Karpas-422 (cell line): ENCODE measurements around the gene EXOSC5. TPM values are rescaled to one million over a fixed set of nuclear protein-coding genes. Genes with fewer than 3 reads are reported as not detected.

ENCODE experiments used
- DNase-seq: peaks from one replicate; pipeline ENCODE4 v3.0.0-alpha.2; 2015
- H2AFZ ChIP-seq: fragments of 200-600 bp; sonication (generic); 2 replicates; pipeline ENCODE4 v1.6.1; 2014; ENCODE audit warnings: antibody characterized with exemption, low read length, mixed read lengths
- H3K27ac ChIP-seq: fragments of 200-600 bp; sonication (generic); 2 replicates; pipeline ENCODE4 v1.5.1; 2014; ENCODE audit warnings: mild to moderate bottlenecking, low read length, moderate library complexity
- H3K27me3 ChIP-seq: fragments of 200-600 bp; sonication (generic); 2 replicates; pipeline ENCODE4 v1.6.1; 2014; ENCODE audit warnings: low read length, mixed read lengths
- H3K36me3 ChIP-seq: fragments of 200-600 bp; sonication (generic); 2 replicates; pipeline ENCODE4 v1.6.1; 2014; ENCODE audit warnings: low read length, mixed read lengths; ENCODE audit not compliant: insufficient read depth
- H3K4me1 ChIP-seq: fragments of 200-600 bp; sonication (generic); 2 replicates; pipeline ENCODE4 v1.6.1; 2014; ENCODE audit warnings: mild to moderate bottlenecking, low read length, mixed read lengths
- H3K4me2 ChIP-seq: fragments of 200-600 bp; sonication (generic); 2 replicates; pipeline ENCODE4 v1.6.1; 2014; ENCODE audit warnings: low read length, low read depth, mild to moderate bottlenecking; ENCODE audit not compliant: poor library complexity, severe bottlenecking
- H3K4me3 ChIP-seq: fragments of 200-600 bp; sonication (generic); 2 replicates; pipeline ENCODE4 v1.5.1; 2014; ENCODE audit warnings: mild to moderate bottlenecking, antibody characterized with exemption, low read length, mixed read lengths
- H3K79me2 ChIP-seq: fragments of 200-600 bp; sonication (generic); 2 replicates; pipeline ENCODE4 v1.6.1; 2014; ENCODE audit warnings: mild to moderate bottlenecking, low read length, mixed read lengths
- H3K9ac ChIP-seq: fragments of 200-600 bp; sonication (generic); 2 replicates; pipeline ENCODE4 v1.6.0; 2014; ENCODE audit warnings: low read length
- H3K9me2 ChIP-seq: fragments of 200-600 bp; sonication (generic), shearing (Covaris generic); replicated peaks from 2 replicates; pipeline ENCODE4 v1.6.0; 2014; ENCODE audit warnings: mild to moderate bottlenecking, low read length, moderate library complexity; ENCODE audit not compliant: insufficient read depth
- H3K9me3 ChIP-seq: fragments of 300-700, 200-600 bp; sonication (generic); 2 replicates; pipeline ENCODE4 v1.6.1; 2014; ENCODE audit warnings: low read length, mixed read lengths
- H4K20me1 ChIP-seq: fragments of 200-600 bp; sonication (generic); 2 replicates; pipeline ENCODE4 v1.6.1; 2014; ENCODE audit warnings: mild to moderate bottlenecking, antibody characterized with exemption, low read length, low read depth; ENCODE audit not compliant: insufficient read depth
- total RNA-seq: library from RNA; depleted of rRNA; stranded (reverse); fragments of >200 nt; shearing (Covaris generic); gene quantifications from 2 replicates; pipeline ENCODE4 v1.2.3, GENCODE V29; 2014; ENCODE audit warnings: low replicate concordance

EXOSC5 gene
- total RNA-seq, 1 experiment from 2014 or later: 74.7 TPM

DNA sequence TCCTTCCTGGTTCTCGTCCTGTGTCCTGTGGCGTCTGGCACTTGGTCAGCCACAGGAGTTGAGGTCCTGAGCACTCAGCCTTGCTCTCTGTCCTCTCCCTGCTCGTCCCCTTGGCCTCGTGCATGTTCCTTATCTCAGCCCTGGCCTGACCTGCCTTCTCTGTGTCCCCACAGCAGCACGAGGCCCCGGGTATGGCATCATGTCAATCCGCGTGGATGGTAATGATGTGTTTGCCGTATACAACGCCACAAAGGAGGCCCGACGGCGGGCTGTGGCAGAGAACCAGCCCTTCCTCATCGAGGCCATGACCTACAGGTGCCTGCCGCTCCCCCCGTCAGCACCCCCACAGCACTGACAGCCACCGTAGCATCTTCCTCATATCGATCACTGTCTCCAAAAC lies 25.3 kb upstream of the EXOSC5 start:
- no peaks in the 10 kb centered on the region for H3K36me3 ChIP-seq

DNA sequence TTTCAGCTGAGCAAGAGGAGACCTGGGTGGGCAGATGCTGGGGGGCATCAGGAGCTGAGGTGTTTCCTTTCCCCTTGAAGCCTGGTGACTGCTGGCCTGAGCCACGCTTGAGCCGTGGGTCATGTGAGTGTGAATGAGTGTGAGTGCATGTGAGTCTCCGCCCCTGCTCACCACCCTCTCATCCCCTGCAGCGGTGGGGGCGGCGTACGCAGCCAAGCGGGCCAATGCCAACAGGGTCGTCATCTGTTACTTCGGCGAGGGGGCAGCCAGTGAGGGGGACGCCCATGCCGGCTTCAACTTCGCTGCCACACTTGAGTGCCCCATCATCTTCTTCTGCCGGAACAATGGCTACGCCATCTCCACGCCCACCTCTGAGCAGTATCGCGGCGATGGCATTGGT lies 24.8 kb upstream of the EXOSC5 start:
- Histone ChIP-seq H3K4me1 (no peaks in the 10 kb centered on the region), H3K4me3 (no peak overlapping the region), H3K79me2 (no peaks in the 10 kb centered on the region), H4K20me1 (no peaks in the 10 kb centered on the region), H3K9me2 (no peaks in the 10 kb centered on the region), H3K27me3 (no peaks in the 10 kb centered on the region), H3K9ac (no peak overlapping the region), H3K36me3 (no peaks in the 10 kb centered on the region), H3K9me3 (no peaks in the 10 kb centered on the region), H3K4me2 (no peak overlapping the region), H3K27ac (no peak overlapping the region), H2AFZ (no peak overlapping the region)
- DNase-seq: no peak

More for the DNA sequence above, 25.3 kb upstream of the EXOSC5 start:
- Histone ChIP-seq H4K20me1 (no peaks in the 10 kb centered on the region), H3K9ac (no peak overlapping the region), H3K27me3 (no peaks in the 10 kb centered on the region), H2AFZ (no peak overlapping the region), H3K27ac (no peak overlapping the region), H3K9me3 (no peaks in the 10 kb centered on the region), H3K4me3 (no peak overlapping the region), H3K79me2 (no peaks in the 10 kb centered on the region), H3K4me2 (no peak overlapping the region), H3K9me2 (no peaks in the 10 kb centered on the region), H3K4me1 (no peaks in the 10 kb centered on the region; the same call in 1 of the 2 replicates)
- DNase-seq: no peak

DNA sequence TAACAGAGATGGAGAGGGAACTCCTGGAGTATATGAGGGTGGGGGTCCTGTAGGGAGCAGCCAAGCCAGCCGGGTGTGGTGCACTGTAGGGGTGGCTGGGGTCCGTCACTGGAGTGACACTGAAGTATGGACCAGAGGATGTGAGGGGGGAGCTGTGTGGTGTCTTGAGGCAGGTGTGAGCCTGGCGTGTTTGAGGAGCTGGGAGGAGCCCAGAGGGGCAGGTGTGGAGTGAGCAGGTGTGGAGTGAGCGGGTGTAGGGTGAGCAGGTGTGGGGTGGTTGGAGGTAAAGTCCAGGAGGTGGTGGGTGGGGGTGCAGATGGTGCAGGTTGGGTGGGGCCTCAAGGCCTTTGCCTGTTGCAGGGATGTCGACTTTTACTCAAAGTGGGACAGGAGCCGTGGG lies 24.2 kb upstream of the EXOSC5 start:
- Histone ChIP-seq H3K27ac (no peak overlapping the region), H3K79me2 (no peaks in the 10 kb centered on the region), H3K9me2 (no peaks in the 10 kb centered on the region), H3K4me2 (no peak overlapping the region), H3K4me1 (no peaks in the 10 kb centered on the region), H4K20me1 (no peaks in the 10 kb centered on the region), H3K36me3 (no peaks in the 10 kb centered on the region), H2AFZ (no peak overlapping the region), H3K4me3 (no peak overlapping the region), H3K9me3 (no peaks in the 10 kb centered on the region), H3K9ac (no peak overlapping the region), H3K27me3 (no peaks in the 10 kb centered on the region)
- no peak for DNase-seq

DNA sequence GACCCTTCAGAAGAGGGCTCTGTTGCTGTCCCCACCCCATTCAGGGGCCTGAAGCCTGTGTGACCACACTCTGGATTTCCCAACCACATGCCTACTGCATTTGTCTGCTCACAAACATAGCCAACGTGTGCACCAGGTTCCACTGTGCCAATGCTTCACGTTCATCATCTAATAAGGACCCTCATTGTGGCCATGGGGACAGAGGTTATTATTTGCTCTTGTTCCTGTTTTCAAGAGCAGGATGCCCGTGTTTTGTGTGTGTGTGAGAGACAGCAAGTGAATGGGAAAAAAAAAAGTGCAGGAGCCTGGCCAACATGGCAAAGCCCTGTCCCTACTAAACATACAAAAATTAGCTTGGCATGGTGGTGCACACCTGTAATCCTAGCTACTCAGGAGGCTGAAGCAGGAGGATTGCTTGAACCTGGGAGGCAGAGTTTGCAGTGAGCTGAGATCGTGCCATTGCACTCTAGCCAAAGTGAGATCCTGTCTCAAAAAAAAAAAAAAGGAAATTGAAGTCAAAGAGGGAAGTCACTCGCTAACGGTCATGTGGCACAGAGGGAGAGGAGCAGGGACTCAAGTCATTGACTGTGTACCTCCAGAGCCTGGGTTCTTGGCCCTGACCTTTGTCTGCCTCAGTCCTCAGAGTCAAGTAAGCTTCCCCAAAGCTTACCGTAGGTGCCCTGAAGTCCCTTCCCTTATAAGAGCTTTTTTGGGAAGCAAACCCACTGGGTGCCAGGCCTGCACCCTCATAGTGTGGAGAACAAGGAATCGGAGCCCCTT lies 23.1 kb upstream of the EXOSC5 start:
- DNase-seq: peak; percentile 39
- no peaks in the 10 kb centered on the region for H3K9me2 ChIP-seq
- no peaks in the 10 kb centered on the region for H3K27me3 ChIP-seq
- no peak overlapping the region for H3K4me3 ChIP-seq
- H4K20me1 ChIP-seq: no peaks in the 10 kb centered on the region
- no peak overlapping the region for H3K27ac ChIP-seq
- no peaks in the 10 kb centered on the region for H3K4me1 ChIP-seq
- H3K36me3 ChIP-seq: no peaks in the 10 kb centered on the region
- H3K9ac ChIP-seq: no peak overlapping the region
- no peak overlapping the region for H3K4me2 ChIP-seq
- H3K9me3 ChIP-seq: no peaks in the 10 kb centered on the region
- H2AFZ ChIP-seq: no peak overlapping the region
- H3K79me2 ChIP-seq: no peaks in the 10 kb centered on the region

- Histone ChIP-seq H3K4me3 (no peak overlapping the region), H3K9me3 (no peaks in the 10 kb centered on the region), H3K27ac (no peak overlapping the region), H3K79me2 (no peaks in the 10 kb centered on the region), H4K20me1 (no peaks in the 10 kb centered on the region), H3K9me2 (no peaks in the 10 kb centered on the region), H3K4me2 (no peak overlapping the region), H3K9ac (no peak overlapping the region), H3K27me3 (no peaks in the 10 kb centered on the region), H3K36me3 (no peaks in the 10 kb centered on the region), H3K4me1 (no peaks in the 10 kb centered on the region), H2AFZ (no peak overlapping the region)
- DNase-seq: no peak
Measured at GRCh38 chr19:41416194-41416674, 19.1 kb upstream of the EXOSC5 start.

- Histone ChIP-seq H2AFZ (no peak overlapping the region), H3K9me2 (no peaks in the 10 kb centered on the region), H4K20me1 (no peaks in the 10 kb centered on the region), H3K36me3 (no peaks in the 10 kb centered on the region), H3K9ac (no peak overlapping the region), H3K27me3 (no peaks in the 10 kb centered on the region), H3K4me1 (no peaks in the 10 kb centered on the region), H3K4me3 (no peak overlapping the region), H3K9me3 (no peaks in the 10 kb centered on the region), H3K79me2 (no peaks in the 10 kb centered on the region), H3K27ac (no peak overlapping the region), H3K4me2 (no peak overlapping the region)
- DNase-seq: no peak
Measured at GRCh38 chr19:41415154-41415571, 18.0 kb upstream of the EXOSC5 start.

- no peaks in the 10 kb centered on the region; the same call in 1 of the 2 replicates for H3K79me2 ChIP-seq
- no peaks in the 10 kb centered on the region for H3K9me3 ChIP-seq
- H3K9me2 ChIP-seq: no peaks in the 10 kb centered on the region
- no peaks in the 10 kb centered on the region for H3K4me1 ChIP-seq
- no peak for DNase-seq
- H3K9ac ChIP-seq: no peak overlapping the region
- H4K20me1 ChIP-seq: no peaks in the 10 kb centered on the region
- no peak overlapping the region for H3K4me3 ChIP-seq
- H3K27me3 ChIP-seq: no peaks in the 10 kb centered on the region
- no peak overlapping the region for H3K27ac ChIP-seq
- H2AFZ ChIP-seq: no peak overlapping the region
- H3K4me2 ChIP-seq: no peak overlapping the region
- H3K36me3 ChIP-seq: no peaks in the 10 kb centered on the region
Measured at GRCh38 chr19:41414461-41414860, 17.3 kb upstream of the EXOSC5 start.

DNA sequence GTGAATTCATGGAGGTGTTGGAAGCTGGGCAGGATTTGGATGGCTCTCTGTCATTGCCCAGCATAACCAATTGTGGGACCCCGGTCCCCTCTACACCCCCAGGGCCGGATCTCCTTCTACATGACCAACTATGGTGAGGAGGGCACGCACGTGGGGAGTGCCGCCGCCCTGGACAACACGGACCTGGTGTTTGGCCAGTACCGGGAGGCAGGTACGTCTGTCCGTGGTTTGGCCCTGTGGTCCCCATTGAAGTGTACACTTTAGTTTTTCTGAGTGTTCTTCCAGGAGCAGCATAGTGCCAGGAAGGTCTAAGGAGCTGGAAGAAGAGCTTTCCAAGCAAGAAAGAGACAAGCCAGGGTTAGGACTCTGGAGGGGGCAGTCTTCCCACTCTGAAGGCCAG lies 16.8 kb upstream of the EXOSC5 start:
- no peaks in the 10 kb centered on the region for H3K9me2 ChIP-seq
- H3K36me3 ChIP-seq: no peaks in the 10 kb centered on the region
- H3K27me3 ChIP-seq: no peaks in the 10 kb centered on the region
- H4K20me1 ChIP-seq: no peaks in the 10 kb centered on the region
- no peak overlapping the region for H3K4me2 ChIP-seq
- no peak overlapping the region for H3K4me3 ChIP-seq
- no peaks in the 10 kb centered on the region for H3K9me3 ChIP-seq
- H3K4me1 ChIP-seq: no peaks in the 10 kb centered on the region
- no peak overlapping the region for H3K9ac ChIP-seq
- no peaks in the 10 kb centered on the region; the same call in 1 of the 2 replicates for H3K79me2 ChIP-seq
- no peak overlapping the region for H3K27ac ChIP-seq
- no peak overlapping the region for H2AFZ ChIP-seq
- DNase-seq: no peak
